Right kidney (tissue), 1 donor: ENCODE measurements around the gene NPEPL1.

Experiments
- DNase-seq: peaks from one replicate; pipeline ENCODE4 v3.0.0-alpha.2; 2016

The NPEPL1 gene

DNA sequence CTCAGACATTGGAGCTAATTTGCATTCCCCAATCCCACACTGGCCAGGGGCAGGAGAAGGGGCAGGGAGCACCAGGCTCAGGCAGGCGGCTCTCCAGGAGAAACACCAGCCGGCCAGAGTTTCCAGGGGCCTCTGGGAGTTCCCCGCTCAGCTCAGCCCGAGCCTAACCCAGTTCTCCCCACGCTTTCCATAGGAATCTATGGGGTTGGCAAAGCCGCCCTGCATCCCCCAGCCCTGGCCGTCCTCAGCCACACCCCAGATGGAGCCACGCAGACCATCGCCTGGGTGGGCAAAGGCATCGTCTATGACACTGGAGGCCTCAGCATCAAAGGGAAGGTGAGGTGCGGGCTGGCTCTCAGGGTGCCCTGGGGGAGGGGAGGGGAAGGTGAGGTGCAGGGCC is 8.2 kb downstream of the NPEPL1 start:
- no peak for DNase-seq

DNA sequence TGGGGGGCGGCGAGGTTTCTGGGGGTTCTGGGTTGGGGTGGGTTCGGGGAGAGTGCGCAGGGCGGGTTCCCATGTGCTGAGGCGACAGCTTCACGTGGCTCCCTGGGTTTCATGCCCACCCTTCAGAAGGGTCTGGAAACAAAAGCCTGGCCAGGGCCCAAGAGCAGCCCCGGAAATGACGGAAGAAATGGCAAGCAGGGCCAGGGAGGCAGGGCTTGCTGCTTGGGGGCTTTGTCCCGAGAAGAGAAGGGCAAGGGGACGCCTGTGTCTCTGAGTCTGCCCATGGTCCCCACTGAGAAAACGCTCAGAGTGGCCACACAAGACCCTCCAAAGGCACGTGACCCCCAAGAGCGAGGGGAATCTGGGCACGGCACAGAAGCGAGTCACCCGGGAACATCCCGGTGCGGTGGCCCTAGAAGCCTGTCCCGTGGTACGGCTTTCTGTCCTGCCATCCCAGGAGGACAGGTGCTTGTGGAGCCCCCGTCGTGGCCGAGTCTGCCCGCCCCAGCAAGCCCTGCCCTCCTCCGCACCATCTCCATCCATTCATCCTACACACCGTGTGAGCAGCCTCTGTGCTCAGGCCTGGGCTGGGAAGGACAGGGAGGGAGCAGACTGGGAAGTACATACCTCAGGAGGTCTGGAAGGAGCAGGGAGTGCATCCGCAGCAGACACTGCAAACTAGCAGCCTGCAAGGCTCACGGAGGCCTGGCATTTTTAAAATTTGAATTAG is 9.0 kb downstream of the NPEPL1 start:
- no peak for DNase-seq

DNA sequence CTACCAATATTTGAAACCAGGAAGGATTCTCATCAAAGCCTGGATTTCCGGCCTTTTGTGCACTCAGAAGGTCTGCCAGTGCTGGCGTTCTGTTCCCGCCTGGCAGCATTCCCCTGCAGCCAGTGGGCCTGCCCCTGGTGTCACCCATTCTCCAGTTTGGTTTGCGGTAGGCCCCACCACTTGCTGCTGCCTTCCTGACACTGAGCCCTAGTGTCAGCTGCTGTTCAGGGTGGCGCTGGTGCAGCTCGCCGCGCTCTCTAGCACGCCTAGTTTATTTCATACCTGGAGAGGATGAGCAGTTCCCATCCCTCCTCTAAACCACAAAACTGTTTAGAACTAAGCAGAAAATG is 9.5 kb downstream of the NPEPL1 start:
- DNase-seq = no peak

DNA sequence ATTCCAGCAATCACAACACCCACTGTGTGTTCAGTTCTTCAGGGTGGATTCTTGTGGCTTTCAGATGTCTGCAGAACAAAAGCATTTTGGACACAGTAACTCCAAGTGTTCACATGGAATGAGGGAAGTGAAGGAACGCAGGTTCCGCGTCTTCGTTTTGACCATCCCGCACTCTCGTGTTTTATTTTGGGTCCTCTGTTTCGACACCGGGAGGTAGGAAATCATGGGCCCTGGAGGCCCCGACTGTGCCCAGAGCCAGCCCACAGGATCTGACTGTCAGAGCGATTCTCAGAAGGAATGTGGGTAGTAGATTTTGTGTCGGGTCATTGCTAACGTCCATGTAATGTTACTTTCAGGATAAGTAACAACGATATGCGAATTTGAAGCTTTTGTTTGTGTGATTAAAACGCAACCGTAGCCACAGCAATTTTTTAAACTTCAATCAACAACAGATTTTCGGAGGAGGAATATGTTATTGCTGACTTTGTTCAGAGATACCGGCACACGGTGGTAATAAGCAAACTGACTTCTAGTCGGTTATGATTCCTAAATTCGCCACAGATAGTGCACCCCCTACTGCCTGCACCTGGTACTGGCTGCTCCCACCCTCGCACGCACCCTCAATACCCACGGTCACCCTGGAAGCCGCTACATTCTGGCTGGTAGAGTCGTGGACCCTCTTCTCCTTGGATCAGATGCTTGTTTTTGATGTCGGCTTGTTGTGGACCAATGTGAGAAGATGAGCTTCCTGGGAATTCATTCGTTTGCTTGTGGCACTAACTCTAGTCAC is 10.5 kb downstream of the NPEPL1 start:
- no peak for DNase-seq

DNA sequence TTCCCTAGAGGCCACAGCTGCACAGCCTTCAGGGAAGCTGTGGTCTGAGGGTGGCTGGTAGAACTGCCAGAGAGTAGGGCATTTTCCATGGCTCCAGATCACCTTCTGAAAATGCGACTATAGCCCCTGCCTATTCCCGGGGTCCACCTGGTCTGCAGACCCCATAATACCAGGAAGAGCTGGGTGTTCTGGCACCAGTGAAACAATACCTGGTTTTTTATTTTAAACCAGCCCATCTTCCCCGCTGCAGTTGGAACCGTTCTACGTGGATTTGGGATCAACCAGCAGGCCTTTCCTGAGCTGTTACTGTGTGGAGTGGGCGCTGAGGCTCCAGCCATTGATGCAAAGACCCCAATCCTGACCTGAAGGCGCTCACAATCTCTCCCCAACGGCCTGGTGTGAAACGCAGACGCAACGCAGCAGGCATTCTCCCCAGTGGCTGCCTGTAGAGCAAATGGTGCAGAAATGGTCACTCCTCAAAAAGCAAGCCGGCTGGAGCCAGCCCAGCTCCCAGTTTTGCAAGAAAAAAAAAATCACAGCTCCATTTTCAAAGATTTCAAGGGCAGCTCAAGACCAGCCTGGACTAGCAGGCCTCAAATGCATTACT is 11.3 kb downstream of the NPEPL1 start:
- no peak for DNase-seq

DNA sequence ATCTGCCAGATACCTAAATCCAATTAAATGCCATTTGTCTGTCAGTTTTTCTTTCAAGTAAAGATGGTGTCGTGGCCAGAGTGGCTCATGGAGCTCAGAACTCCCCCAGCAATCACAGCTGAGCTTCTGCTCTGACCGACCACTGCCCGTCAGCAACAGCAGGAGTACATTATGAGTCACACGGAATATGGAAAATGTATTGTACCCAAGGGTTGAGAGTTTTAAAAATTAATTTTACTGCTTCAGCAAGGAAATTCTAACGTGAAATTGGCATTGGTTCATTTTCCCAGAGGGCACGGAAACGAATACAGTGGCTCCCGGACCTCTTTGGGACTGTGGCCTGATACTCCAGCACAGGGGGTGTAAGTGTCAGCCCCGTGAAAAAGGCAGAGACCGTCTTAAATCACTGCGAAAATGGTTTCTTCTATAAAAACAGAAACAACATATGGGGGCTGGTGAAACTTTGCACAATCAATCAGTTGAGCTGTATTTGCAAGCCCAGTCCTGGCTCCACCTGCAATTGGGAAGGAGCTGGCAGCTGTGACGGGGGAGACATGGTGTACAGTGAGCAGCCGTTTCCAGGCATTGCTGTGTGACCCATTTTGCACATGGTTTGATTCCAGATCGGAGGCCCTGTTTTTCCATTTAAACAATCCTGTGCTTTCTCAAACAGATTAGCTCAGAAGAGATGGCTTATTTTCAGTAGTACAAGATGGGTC is 12.8 kb downstream of the NPEPL1 start:
- DNase-seq = no peak

DNA sequence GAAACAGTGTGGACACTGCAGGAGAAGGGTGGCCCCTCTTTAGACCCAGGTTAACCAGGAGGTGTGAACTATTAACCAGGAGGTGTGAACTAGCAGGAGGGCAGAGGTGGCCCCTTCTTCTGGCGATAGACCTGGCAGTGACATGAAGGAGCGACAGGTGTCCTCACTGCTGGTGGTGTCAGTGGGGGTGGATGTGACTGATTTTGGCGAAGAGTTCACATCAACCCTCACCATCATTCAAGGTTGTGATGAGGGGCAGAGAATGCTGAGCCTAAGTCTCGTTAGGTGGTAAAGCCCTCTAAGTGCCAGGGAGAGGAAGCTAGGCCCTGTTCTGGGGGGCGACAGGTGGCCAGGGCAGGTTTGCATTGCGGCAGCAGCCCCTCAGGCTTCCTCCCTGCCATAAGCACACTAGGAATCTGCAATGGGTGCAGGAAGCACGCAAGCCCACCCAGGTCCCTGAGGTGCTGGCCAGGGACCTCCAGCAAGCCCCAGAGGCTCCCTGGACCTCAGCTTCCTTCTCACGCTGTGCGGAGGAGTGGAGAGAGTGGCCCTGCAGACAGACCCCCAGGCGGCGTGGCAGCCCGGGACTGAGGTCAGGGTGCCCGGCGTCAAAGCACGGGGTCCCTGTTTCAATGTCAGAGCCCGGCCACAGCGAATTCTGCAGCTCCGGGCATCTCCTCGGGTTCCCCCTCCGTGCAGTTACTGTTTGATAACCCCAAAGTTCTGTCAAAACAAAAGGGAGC is 13.7 kb downstream of the NPEPL1 start:
- no peak for DNase-seq

DNA sequence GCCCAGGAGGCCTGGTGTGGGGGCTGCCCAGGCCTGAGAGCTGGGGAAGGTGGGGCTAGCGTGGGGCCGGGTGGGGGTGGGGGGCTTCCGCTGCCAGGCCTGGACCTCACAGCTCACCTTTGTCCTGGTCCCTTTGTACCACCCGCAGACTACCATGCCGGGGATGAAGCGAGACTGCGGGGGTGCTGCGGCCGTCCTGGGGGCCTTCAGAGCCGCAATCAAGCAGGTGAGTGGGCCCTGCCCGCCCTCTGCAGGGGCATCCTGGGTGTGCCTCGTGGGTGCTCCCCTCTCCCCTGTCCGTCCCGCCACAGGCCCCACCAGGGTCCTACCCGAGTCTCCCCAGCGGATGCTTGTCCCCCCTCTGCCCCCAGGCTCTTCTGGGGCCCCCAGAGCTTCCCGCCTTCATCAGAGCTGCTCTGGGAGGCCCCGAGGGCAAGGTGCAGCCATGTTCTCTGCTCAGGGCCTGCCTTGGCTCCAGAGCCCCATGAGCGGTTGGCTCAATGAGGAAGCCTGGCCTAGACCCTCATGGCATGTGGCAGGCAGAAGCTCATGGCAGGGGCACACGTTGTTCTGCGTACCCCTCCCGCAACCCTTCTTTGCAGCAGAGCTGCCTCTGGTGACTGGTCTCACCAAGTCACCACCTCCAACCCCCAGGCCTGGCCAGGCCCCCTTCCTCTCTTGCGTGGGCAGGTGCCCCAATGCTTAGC is 14.5 kb downstream of the NPEPL1 start:
- DNase-seq = no peak

DNA sequence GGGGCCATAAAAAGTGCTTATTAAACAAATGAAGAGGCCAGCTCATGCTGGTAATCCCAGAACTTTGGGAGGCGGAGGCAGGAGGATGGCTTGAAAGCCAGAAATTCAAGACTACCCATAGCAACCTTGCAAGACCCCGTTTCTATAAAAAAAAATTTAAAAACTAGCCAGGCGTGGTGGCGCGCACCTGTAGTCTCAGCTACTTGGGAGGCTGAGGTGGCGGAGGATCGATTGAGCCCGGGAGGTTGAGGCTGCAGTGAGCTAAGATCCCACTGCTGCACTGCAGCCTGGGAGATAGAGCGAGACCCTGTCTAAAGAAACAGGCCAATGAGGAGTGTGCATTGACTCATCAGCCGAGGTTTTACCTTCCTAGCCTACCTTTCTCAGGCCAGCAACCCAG is 15.2 kb downstream of the NPEPL1 start:
- DNase-seq = no peak

DNA sequence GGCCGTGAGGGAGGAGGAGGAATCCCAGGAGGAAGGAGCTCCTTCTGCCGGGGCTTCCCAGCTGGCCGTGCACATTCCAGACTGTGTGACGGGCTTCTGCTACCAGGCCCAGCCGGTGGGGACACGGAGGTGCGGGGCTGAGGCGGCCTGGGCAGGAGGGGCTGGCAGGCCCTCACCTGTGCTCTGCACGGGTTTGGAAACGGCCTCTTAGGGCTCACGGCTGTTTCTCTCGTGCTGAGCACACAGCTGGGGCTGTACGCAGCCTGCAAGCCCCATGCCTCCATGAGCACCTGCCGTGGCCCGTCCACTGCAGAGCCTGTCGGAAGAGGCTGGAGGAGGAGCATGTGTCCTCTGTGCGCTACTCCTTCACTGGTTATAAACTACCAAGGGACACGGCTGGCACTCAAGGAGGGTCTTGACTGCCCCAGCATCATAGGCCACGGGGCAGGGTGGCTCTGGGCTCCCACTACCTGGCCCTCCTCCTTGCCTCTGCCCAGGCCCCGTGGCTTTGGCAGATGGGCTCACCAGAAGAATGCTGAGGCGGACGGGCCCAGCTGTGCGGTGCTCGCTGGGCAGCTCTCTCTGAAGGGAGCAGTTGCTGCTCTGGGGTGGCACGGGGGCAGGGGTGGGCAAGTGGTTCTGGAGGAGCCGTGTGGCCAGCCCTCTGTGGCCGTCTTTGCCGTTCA is 15.8 kb downstream of the NPEPL1 start:
- DNase-seq = no peak

DNA sequence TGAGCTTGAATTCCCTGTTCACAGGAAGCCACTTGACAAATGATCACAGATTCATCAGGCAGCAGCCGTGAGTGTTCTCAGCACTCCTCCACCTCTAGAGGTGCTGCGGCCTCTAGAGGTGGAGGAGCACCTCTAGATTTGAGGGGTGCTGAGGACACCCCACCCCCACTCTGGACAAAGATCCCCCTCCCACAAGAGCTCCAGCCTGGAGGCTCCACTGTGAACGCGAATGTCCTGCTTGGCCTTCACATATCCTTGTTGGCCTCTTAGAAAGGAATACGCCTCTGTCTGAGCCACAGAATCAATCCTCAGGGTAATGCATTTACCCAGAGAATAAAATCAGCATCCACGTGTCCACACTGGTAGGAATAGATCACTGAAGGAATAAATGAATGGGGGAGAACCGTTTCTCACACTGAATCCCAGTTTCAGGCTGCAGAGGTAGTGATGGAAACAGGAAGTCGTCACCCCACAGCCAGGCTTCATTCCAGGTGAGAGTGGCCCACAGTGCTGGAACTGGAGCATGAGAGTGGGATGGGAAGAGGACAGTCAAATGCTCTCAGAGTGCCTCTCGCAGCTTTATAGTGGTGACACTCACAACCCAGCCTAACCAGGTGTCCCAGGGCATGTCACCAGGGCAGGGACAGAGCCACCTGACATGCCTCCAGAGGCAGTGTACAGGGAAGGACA is 16.6 kb downstream of the NPEPL1 start:
- DNase-seq = no peak

DNA sequence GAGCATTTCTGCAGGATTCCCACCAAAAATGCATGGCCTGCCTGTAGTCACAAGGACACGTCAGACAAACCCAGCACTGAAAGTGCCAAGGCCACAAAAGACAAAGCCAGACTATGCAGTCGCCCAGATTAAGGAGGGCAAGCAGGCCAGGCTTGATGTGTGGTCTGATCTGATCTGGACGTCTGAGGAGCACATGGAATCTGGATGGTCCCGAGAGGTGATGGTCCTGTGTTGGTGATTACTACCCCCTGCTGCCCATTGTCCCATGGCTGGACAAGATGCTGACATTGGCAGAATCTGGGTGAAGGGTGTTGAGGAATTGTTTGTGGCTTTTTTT is 17.1 kb downstream of the NPEPL1 start:
- DNase-seq = no peak

DNA sequence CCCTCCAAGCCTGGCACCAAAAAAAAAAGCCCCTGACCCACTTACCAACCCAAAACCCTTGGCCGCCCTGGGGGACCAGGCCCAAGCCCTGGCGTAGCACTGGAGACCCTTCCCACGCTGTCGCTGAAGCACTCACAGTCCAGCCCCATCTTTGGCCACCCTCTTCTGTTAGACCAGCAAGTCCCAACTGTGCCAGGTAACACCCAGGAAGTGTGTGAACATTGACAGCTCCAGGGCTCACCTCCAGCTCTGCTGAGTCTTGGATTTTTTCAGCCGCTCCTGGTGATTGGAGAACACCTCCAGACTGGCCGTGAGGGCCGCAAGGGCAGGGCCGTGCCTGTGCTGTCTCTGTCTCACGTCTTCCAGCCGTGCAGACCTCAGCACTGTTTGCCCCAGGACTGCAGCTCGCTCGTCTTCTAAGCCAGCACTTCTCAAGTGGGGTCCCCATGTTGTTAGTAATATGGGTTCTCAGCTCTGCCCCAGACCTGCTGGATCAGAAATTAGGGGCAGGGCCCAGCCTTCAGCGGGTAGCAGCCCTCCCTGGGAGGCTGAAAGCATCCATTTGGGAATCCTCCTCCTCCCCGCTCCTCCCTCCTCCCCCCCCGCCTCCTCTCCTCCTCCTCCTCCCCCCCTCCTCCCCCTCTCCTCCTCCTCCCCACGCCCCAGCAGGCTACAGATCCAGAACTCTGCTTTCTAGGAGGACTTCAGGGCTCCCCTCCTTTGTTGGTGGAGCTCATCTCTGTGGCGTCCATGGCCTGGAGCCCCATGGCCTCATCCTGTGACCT is 18.1 kb downstream of the NPEPL1 start:
- no peak for DNase-seq

DNA sequence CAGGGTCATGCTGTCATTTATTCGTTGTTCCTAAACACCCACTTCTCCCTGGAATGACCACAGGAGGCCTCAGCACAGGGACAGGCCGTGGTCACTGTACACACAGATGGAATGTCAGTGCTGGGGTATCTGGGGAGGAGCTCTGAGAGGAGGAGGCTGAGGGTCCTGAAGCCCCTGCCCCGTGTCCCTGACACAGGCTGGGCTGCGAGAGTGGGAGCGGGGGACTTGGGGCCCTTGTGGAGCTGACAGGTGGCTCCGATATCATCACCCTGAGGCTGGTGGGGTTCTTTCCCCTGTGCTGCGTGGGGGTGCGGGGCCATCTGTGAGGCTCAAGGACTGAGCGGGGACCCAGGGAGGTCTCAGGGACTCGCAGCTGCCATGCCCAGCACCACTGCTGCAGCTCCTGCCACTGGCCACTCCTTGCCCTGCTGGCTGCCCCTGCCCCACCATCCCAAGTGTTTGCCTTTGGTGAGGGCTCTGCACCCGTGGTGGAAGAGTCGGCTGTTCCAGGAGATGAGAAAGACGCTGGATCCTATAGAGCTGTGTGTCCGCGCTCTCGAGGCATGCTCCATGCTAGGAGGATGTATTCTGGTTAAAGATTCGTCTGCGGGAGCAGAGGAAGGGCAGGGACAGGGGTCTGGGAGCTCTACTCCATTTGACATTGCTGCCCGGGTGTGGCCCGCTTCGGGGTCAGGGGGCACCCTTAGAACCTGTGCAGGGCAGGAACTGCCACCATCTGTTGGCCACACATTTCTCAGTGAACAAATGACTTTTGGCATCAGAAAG is 18.9 kb downstream of the NPEPL1 start:
- DNase-seq = no peak

DNA sequence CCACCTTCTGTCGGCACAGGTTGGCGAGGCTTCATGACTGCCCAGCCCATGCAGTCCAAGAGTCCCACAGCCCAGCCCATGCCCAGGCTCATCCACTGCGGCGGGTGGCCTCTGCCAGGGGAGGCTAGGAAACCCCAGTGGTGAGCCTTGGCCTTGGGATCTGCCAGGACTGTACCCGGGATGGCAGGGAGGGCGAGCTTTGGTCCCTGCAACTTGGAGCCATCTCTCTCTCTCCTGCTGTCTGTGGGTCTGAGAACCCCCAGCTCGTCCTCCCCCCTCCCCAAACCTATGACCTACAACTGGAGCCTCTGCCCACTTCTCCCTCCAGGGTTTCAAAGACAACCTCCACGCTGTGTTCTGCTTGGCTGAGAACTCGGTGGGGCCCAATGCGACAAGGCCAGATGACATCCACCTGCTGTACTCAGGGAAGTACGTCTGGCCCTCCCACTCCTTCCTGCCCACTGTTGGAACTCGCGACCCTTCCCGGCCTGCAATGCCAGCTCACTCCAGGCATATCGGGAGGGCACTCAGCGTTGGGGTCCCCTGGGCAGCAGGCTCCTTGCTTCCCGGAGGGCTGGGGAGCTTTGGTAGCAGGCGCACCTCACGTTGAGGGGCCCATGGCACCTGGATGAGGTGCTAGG is 19.7 kb downstream of the NPEPL1 start:
- DNase-seq = no peak

DNA sequence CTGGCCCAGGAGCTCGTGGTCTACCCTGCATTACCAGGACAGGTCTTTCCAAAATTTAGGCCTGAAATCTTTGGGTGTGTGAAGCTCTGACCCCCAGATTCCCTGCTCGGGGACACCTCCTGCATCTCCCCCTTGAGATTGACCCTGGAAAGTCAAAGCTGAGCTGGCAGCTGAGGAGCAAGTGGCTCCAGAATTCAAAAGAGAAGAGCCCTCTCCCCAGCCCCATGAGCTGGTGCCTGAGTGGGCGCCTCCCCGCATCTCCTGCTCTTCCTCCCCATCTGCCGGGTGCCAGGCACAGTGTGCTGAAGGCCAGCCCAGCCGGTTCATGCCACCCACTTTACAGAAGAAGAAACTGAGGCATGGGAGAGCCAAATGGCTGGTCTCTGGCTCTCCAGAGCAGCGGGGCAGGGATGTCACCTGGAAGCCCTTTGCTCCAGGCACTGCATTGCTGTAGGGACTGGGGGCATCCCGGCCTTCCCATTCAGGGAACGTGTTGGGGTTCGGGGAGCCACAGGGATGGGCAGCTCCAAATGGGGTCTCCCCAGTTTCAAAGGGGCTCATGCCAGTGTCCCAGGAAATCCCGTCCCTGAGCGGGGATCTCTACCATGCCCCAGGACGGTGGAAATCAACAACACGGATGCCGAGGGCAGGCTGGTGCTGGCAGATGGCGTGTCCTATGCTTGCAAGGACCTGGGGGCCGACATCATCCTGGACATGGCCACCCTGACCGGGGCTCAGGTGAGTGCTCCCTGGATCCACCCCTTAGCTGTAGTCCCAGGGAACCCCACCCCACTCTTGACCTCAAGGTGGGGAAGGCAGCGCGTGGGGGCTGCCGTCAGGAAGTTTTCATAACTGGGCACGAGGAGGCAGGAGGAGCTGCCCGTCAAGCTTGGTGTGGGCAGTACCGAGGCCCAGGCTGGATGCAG is 20.5 kb downstream of the NPEPL1 start:
- DNase-seq = no peak

DNA sequence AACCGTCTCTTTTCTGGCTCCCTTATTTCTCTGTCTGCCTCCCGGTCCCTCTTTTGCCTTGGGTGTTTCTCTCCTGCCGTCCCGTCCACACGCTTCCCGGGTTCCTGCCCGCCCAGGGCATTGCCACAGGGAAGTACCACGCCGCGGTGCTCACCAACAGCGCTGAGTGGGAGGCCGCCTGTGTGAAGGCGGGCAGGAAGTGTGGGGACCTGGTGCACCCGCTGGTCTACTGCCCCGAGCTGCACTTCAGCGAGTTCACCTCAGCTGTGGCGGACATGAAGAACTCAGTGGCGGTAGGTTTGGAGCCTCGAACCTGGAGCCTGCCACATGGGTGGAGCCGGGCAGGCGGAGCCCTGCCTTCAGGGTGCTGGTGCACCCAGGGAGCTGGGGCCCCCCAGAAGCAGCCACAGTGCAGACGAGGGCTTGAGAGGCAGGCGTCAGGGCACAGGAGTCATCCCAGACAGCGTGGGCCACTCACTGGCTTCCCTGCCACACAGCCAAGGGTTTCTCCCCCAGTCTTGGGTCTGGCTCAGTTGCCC is 21.3 kb downstream of the NPEPL1 start:
- DNase-seq = no peak
